SH-SY5Y (cell line): ENCODE data around the gene ADARB1.

Experiments
- GATA2 ChIP-seq: IDR thresholded peaks from 2 replicates; pipeline ENCODE4 v1.6.1; 2011; ENCODE audit warnings: mild to moderate bottlenecking, low read depth, low read length
- GATA3 ChIP-seq: IDR thresholded peaks from 2 replicates; pipeline ENCODE4 v1.6.1; 2011; ENCODE audit warnings: low read depth, mild to moderate bottlenecking, low read length, moderate library complexity

DNA sequence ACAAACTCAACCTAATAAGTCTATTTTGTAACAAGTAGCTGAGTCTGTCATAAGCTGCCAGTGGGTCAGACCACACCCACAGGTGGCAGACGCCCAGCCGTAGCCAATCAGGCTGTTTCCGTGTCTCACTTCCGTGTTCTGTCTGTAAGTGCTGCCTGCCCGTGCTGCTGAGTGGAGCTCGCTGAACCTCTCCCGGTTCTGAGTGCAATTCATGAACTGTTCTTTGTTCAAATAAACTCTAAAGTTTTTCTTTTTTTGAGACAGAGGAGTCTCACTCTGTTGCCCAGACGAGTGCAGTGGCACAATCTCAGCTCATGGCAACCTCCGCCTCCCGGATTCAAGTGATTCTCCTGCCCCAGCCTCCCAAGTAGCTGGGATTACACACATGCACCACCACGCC, 188.2 kb downstream of the ADARB1 start:
- TF ChIP-seq GATA2 = no peak
- TF ChIP-seq GATA3 = no peak
